NAMALWA (cell line): ENCODE measurements around the gene ABHD12B.

Experiments
- DNase-seq: peaks from one replicate; pipeline ENCODE4 v3.0.0-alpha.2; 2015; ENCODE audit warnings: low spot score

ABHD12B gene, protein sequence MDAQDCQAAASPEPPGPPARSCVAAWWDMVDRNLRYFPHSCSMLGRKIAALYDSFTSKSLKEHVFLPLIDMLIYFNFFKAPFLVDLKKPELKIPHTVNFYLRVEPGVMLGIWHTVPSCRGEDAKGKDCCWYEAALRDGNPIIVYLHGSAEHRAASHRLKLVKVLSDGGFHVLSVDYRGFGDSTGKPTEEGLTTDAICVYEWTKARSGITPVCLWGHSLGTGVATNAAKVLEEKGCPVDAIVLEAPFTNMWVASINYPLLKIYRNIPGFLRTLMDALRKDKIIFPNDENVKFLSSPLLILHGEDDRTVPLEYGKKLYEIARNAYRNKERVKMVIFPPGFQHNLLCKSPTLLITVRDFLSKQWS

DNA sequence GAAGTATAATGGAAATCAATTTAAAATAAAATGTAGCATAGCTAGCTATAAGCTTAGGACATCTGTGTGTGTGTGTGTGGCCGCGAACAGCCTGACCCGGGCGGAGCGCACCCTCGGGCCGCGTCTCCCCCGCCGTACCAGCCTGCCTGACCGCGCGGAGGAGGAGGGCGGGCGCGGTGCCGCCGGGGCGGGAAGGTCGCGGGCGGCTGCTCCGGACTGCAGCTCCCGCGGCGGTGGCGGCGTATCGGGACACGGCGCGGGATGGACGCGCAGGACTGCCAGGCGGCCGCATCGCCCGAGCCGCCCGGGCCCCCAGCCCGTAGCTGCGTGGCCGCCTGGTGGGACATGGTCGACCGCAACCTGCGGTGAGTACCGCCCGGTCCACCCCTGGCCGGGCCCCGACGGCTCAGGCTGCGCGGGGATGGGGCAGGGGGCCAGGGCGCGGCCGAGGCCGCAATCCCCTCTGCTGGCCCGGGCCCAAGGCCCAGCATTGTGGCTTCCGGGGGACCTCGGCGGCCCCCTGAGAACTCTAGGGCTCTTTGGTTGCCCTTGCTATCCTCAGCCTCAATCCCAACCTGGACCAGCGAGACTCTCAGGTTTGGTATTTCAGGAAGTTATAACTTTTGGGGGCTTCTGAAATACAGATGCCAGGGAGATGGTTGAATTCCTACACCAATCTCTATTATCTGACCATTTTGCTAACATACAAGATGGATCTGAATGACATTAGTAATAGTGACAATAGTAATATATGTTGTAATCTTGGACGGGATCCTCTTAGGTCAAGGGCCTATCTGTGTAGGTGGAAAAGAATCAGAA lies at the start of gene ABHD12B:
Gene ABHD12B, plus strand, starts transcription at position 140 of the 819 bp plus-strand sequence. Its CDS starts 122 bp downstream, at position 262.
- no peak for DNase-seq

DNA sequence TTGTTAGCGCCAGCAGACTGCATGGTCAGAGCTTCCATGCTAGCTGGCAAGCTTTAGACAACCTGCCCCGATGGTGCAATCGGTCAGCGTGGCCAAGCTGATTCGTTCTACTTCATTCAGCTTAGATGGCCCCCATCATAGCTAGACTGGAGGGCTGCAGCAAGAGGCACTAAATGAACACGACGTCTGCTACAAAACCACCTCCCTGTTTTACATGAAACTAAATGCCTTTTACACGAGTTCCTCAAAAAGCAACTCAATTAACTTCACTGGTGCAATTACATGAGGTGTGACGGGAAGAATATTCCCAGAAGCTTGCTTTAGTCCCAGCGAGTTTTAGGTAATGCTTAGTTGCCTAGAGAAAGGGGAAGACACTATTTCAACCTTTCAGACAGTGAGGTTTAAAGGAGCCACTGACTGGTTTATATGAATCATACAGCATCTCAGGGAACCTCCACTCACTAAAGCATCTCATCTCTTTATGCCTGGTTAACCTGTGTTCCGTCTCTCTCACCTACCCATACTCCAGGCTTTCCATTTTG lies 49.3 kb upstream of the ABHD12B start:
- peak; percentile 46 for DNase-seq

DNA sequence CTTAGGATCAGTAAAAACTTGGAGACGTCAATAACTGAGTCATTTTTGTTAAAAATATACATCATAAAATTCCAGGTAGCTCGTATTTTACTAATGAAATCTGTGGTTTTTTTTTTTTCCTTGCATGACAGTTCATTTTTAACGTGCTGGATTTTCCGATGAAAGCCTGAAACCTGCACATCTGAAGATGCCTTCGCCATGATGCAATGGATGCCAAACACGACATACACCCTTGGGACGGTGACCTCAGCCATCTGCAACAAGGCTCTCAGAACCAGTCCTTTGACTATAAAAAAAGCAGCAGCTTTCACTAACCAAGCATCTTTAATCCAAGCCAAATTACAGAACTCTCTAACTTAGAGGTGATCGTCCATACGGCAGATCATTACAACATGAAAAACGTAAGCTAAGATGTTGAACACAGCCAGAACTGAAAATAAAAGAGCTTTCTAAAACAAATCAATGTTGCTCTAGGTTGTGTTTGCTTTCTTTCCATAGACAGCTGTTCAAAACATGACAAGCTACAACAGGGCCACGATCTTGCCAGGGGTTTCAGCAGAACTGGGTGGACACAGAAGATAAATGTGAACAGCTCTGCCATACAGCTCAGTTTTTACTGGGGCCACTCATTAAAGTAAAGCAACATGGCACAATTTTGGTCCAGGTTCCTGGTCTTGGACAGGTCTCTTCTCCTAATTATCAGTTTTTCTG lies 48.6 kb upstream of the ABHD12B start:
- DNase-seq, result peak; percentile 80

DNA sequence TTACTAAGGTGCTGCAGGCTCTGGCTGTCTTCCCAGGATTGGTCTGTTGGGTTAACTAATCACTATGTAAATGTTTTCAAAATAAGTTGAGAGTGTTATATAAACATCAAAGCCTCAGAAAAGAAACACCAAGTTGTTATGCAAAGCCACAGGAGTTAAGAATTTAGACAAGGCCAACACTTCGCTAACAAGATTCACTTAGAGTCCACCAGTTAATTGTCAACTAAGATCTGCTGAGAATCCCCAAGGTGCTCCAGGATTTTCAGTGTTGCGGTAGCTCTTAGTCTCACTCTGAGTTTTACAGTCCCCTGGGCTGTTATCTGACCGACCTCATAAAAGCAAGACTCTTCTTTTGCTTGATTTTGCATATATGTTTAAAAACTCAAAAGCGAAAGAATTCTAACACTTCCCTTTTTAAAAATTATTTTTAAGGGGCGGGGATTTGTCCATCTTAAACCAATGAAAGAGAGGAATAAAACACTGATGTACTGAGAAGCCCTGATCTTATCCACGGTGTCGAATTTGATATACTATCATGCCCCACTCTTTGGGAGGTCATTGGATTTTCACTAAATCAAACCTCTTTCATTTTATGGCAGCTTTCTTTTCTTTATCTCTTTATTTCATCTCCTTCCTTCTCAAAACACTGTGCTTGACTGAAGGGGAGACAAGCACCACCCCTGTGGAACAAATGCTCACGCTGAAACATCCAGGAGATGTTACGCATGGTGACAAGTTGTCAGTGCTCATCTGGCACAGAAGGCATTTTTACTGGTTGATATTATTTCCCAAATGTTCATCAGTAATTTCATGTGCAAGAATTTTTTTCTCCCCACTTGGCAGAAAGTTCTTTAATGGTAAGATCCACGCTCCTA lies 47.9 kb upstream of the ABHD12B start:
- peak; percentile 73 for DNase-seq

DNA sequence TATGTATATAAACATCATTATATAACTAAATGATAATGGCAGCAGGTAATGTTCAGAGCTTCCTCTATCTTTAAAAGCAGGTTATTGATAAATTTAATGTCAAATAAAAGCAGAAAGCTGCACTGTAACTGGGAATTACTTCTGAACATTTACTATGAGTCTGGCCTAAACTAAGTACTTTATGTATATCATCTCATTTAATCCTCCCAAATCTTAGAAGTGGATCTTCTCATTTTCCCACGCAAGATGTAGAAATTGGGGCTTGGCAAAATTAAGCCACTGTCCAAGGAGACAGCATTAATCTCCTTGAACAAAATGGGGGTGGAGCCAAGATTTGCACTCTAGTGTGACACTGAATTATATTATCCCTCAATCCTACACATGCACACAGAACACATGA lies 46.5 kb upstream of the ABHD12B start:
- no peak for DNase-seq

DNA sequence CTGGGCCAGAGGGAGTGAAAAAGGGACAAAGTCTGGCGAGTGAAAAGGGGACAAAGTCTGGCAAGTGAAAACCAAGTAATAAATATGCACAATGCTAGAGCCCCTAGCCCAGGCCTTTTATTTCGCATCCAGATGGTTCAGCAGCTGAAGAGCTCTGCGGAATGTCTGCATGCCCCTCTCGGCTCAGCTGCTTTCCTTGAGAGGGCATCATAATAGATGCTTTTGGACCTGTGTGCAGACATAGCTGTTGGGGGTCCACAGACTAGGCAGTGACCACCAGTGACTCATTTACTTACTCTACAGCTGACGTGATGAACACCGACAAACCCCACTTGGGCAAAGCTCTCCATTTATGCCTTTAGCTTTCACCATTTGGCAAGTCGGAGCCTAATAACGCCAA lies 45.2 kb upstream of the ABHD12B start:
- no peak for DNase-seq

DNA sequence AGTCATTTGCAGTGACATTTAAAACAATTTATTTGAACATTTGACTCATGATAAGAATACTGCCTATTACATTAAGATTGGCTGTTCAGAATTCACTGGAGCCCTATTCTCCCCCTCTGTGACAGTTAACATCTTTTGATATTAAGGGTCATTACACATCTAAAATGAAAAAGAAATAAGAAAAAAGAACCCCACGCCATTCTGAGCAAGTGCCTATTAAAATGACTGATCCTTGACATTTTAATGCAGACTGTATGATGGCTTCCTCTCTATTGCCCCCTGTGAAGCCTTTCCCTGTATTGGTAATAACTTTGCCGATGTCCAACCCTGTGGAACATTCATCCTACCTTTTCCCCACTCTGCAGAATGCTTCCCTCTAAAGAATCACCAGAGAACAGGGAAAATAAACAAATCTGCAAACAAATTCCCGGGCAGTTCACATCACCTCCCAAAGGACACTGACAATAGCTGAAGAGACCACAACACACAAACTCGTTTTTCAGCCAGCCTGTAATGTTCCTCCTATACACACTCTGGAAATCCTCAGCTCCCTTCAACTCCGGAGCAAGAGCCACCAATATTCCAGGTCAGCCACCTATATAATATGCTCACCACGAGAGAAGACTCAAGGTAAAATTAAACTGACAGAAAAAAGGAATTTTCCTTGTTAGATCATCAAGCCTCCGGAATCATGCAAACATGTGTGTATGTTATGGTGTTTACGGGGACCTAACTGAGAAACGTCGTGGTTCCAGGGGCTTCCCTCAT lies 42.9 kb upstream of the ABHD12B start:
- DNase-seq, result peak; percentile 19

DNA sequence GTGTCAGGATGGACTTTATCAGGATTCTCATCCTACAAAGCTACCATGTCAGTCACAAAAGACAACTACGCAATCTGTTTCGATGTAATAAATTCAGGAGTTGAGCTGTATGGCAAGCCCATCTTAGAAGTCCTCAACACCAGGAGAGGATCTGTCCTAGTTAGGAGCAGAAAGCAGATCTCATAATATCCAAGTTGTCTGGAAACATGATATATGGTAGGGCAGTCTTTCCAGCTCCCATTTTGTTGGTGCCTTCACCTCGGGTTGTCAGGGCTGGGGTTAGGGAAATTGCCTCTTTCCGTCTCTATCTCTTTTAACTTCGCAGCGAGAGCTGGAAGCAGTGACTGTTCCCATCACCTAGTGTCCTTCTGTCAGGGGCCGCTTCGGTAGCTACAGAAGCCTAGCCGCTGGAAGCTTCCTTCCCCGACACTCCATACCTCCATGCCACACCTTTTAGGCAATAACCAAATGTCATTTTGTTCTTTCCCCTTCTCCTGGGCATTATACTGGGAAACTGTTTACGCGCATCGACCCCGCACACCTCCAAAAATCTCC lies 42.3 kb upstream of the ABHD12B start:
- peak; percentile 23 for DNase-seq

DNA sequence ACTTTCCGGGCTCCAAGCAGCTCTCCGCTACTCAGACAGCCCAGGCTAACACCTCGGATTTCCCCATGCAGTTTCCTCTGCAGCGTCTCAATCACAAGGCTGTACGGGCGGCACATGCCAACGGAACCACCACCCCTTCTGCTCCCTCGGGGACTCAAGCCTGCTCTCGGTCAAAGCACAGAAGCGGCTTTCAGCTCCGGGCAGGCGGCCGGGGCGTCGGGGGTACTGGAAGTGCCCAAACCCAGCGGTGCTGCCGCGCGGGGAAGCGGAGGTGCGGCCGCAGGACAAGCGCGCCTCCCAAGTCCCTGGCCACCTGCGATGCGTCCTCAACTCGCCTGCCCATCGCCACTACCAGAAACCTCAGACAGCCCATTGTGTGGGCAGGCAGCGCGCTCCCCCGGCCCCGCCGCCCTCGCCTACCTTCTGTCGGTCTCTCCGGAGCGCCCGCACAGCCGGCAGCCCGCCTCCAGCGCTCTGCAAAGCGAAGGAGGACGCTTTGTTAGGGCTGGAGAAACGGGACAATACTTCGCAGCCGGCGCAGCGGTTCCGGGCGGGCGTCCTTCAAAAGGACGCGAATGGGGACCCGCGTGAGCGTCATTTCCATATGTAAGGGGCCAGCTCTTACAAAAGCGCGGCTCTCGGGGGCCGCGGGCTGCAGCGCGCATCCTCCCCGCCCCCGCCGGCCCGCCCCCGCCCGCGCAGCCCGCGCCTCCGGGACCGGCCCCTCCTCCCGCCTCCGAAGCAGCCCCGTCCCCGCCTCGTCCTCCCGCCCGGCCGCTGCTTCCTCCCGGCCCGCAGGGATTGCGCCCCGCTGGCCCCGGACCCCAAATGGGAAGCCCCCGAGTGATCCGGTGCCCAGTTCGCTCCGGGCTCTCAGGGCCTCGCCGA lies 41.6 kb upstream of the ABHD12B start:
- peak; percentile 68 for DNase-seq

DNA sequence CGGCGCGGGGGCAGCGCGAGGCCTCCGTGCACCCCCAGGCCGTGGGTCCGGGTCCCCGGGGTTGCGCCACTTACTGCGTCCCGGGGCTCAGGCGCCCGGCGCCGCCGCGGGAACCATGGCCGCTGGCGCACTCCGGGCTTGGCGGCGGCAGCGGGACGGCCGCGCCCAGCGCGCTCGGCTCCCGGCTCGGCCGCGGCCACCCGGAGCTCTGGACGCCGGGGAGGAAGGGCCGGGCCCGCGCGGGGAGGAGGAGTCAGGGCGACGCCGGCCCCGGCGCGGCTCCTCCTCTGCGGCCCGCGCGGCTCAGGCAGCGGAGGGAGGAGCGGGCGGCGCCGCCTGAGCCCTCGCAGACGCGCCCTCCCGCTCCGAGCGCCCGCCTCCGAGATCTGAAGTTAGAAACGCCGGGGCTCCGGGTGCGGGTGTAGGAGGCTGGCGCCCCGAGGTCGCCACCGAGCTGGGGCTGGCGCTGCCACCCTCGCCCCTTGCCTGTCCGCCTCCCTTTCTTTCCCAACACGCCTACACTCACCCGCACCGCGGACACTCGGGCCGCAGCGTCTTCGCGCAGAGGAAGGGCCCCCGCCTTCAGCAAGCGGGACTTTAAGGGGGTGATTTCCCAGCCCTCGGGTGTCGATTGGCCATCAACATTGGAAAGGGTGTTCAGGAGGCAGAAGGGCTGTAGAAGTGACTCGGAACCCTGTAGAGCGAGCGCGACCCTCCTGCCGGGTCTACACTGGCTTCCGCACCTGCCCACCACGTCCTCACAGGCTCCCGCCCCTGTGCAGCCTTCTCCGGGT lies 40.7 kb upstream of the ABHD12B start, which contains the start of gene NIN:
Gene NIN, minus strand, starts transcription at position 231 of the 794 bp plus-strand sequence. CDS start 9,106 bp downstream, outside the sequence.
- peak; percentile 65 for DNase-seq

DNA sequence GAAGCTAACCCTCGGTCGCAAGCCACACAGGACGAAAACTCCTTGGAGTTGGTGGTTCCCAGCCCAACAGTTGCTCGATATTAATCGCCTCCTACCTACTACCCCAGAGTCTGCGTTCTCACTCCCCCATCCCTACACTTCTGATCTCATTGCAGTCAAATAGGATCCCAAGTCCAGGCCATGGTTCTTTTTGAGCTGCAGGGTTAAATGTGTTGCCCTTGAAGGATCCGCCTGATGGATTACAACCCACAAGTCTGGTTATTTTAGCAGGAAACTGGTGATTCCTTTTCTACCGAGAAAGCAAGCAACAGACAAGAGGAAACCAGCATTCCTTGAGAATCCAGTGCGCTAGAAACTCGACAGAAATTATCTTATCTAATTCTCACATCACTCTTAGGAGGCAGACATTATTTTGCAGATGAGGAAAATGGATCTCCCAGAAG lies 40.1 kb upstream of the ABHD12B start:
- DNase-seq, result no peak

DNA sequence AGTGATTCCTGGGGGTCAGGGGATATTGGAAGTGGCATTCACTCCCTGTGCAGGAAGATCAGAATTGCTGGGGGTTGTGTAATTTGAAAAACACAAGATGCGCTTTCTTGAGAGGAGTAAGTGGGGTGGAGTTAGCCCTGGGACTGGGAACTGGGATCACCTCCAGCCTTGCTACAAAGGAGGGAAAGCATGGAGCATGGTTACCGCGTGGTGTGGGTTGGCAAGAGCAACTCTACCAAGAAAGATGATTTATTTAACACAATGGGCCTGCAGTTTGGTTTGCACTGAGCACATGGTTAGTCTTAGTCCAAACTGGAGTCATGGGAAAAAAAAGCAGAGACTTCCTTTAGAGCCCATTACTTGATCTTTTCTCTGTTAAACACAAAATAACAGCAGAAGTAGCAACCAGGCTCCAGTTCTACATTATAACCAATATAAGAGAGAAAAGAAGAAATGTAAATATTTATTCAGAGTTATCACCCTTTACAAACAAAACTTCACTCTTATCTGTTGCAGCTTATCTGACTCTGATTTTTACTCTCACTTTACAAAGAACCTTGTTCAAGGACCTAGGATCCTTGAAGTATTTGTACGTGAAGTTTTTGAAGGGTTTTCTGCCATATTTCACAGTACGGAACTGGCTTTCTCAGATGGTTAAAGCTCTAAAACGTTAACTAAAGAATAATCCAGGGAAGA lies 38.8 kb upstream of the ABHD12B start:
- no peak for DNase-seq

DNA sequence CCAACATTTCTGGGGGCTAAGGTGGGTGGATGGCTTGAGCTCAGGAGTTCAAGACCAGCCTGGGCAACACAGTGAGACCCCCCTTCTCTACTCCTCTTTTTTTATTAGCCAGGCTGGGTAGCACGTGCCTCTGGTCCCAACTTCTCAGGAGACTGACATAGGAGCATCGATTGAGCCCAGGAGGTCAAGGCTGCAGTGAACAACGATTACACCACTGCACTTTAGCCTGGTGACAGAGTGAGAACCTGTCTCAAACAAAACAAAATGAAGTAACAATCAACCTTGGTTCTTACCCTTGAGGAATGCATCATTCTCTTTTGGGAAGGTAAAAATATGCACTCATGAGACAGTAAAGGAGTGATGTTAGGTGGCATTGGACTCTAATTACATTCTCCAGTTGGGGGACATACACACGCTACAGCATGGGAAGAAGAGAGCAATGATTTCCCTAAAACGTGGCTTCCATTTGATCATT lies 37.0 kb upstream of the ABHD12B start:
- DNase-seq, result no peak

DNA sequence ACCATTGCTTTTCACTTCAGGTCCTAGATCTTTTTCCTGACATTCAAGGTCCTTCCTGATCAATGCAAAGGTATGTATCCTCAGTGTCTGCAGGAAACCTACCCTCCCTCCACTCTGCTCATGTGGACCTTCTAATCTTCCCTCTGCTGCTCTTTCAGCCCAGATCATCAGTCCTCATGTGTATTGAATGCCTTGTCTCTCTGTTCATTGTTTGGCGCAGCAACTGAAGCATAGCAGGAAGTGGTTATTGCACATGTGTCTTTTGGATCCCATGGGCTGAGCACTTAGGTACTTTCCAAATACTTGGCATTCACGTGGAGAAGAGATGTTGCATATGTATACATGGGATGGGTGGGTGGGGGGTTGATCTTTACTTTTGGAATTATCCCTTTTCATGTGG lies 36.6 kb upstream of the ABHD12B start:
- DNase-seq, result peak; percentile 25

DNA sequence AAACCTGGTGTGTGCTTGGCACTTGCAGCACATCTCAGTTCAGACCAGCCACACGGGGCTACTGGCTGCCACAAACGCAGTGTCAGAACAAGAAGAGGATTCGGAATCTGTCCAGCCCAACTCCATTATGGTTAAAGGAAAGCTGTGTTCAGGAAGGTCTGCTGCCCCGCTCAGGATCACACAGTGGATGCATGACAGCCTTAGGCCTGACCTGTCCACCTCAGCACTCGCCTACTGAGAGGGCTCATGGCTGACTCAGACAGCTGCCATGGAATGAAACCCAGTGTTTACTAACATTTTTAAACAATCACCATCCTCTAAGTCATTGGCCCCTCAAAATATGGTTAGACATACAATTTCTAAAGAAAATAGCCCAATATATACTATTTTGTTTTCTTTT lies 35.3 kb upstream of the ABHD12B start:
- DNase-seq, result no peak

DNA sequence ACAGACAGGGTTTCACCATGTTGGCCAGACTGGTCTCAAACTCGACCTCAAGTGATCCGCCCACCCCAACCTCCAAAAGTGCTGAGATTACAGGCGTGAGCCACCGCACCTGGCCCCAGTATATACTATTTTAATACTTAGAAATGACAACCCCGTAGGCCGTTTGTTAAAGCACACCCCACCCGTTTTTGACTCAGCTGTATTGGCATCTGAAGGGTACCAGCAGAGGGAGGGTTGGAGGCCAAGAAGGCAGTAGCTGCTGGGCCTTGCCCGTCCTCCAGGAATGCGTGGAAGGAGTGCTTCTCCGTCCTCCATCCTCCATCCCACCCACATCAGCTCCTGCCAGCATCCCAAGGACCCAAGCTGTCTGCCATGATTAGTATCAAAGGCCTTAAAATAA lies 34.6 kb upstream of the ABHD12B start:
- no peak for DNase-seq

DNA sequence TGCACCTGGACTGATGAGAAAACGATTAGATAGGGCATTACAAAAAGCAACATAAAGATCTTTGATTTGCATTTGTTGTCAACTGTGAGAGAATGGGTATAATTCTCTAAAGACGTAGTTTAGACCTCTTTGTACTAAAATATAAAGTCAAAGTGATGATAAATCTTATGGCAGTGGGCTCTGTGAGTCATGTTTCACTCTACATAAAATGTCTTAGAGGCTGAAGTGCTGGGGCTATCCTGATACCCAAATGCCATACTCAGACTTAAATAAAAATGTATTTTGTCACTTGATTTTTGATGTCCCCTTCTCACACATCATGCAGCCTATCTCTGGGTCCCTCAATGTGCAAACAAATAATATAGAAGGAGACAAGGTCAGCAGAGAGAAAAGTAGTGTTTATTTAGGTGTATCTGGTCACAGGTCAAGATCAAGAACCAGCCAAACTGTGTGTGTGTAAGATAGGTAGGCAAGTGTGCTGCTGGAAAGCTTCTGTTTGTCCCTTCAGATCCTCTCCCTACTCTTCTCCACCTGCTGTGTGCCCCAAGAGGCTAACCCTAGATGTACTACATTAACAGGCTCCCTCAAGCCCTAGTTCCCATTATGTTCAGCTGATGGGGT lies 33.9 kb upstream of the ABHD12B start:
- DNase-seq, result no peak
